Colonic mucosa (tissue), 4 donors: ENCODE measurements around the gene ABCG1. TPM values are rescaled to one million over a fixed set of nuclear protein-coding genes. Genes with fewer than 3 reads are reported as not detected.

ENCODE experiments used
- DNase-seq: peaks from one replicate; pipeline ENCODE4 v3.0.0-alpha.2; 2020
- H3K27ac ChIP-seq: fragments of 200-600 bp; one replicate; pipeline ENCODE4 v1.8.0; 2021
- H3K27me3 ChIP-seq: fragments of 200-600 bp; one replicate; pipeline ENCODE4 v1.8.0; 2021
- H3K36me3 ChIP-seq: fragments of 200-600 bp; one replicate; pipeline ENCODE4 v1.8.0; 2021
- H3K4me1 ChIP-seq: fragments of 200-600 bp; one replicate; pipeline ENCODE4 v1.8.0; 2021; ENCODE audit warnings: mild to moderate bottlenecking
- H3K4me3 ChIP-seq: fragments of 200-600 bp; one replicate; pipeline ENCODE4 v1.8.0; 2021
- H3K9ac ChIP-seq, 2 donors: one replicate each; pipeline ENCODE4 v1.7.0; 2013; ENCODE audit warnings: control low read depth in 2 of 2, low read depth in 2 of 2, low read length in 2 of 2
- H3K9me3 ChIP-seq: fragments of 200-600 bp; one replicate; pipeline ENCODE4 v1.8.0; 2021
- CTCF ChIP-seq: fragments of 200-600 bp; IDR thresholded peaks from one replicate; pipeline ENCODE4 v1.8.0; 2022; ENCODE audit warnings: antibody characterized with exemption, mild to moderate bottlenecking
- intact Hi-C: fragments of 100-400 bp; cut with DNase I; formaldehyde crosslinking; loops from one replicate; pipeline ENCODE4 v1.14.1; 2022
- total RNA-seq, 2 donors: library from RNA; stranded (reverse); fragmentation: NEBNext Ultra II Directional in 1 of 2; extraction: Animal tissue kit (Norgen Biotek cat#: 25700) in 1 of 2; gene quantifications; one replicate each; pipeline ENCODE4 v1.2.1, GENCODE V29; 2021
- donor health status: healthy.
- donor health status: DM: no; HTN: no; CAD: no.
- donor health status: DM: no; HTN: no; CAD: no.

The ABCG1 gene
- total RNA-seq, 2 donors from 2014 or later: 13.8 to 60.0 TPM

GRCh38 chr21:42282715-42283114, 63.8 kb downstream of the ABCG1 start:
- no peak for DNase-seq

GRCh38 chr21:42285569-42286245, 66.8 kb downstream of the ABCG1 start:
- H3K27ac ChIP-seq: no peak overlapping the region
- H3K27me3 ChIP-seq: no peaks in the 10 kb centered on the region
- no peak overlapping the region for H3K4me3 ChIP-seq
- no peaks in the 10 kb centered on the region for H3K4me1 ChIP-seq
- intact Hi-C loops: no loop called here
- no peak for DNase-seq
- H3K9me3 ChIP-seq: no peaks in the 10 kb centered on the region
- no peak overlapping the region for H3K9ac ChIP-seq
- no peak for TF ChIP-seq CTCF
- no peaks in the 10 kb centered on the region for H3K36me3 ChIP-seq

More at GRCh38 chr21:42282715-42283114, 63.8 kb downstream of the ABCG1 start:
- no peaks in the 10 kb centered on the region for H3K9me3 ChIP-seq
- H3K27ac ChIP-seq: no peak overlapping the region
- no peaks in the 10 kb centered on the region for H3K36me3 ChIP-seq
- intact Hi-C loops: no loop called here
- H3K4me3 ChIP-seq: no peak overlapping the region
- no peaks in the 10 kb centered on the region for H3K27me3 ChIP-seq
- no peaks in the 10 kb centered on the region for H3K4me1 ChIP-seq
- H3K9ac ChIP-seq: no peak overlapping the region
- TF ChIP-seq CTCF: no peak

- Histone ChIP-seq H3K9ac (no peak overlapping the region), H3K4me3 (no peak overlapping the region), H3K4me1 (no peaks in the 10 kb centered on the region), H3K27me3 (no peaks in the 10 kb centered on the region), H3K9me3 (no peaks in the 10 kb centered on the region), H3K36me3 (no peaks in the 10 kb centered on the region), H3K27ac (no peak overlapping the region)
- TF ChIP-seq CTCF: no peak
- intact Hi-C loops: no loop called here
- no peak for DNase-seq
Observed at GRCh38 chr21:42286416-42286815, 67.5 kb downstream of the ABCG1 start.

GRCh38 chr21:42287193-42288083, 68.5 kb downstream of the ABCG1 start:
- no peaks in the 10 kb centered on the region for H3K36me3 ChIP-seq
- DNase-seq: no peak

GRCh38 chr21:42288962-42289361, 70.0 kb downstream of the ABCG1 start:
- H3K27ac ChIP-seq: no peak overlapping the region
- H3K9ac ChIP-seq: no peak overlapping the region
- no peaks in the 10 kb centered on the region for H3K36me3 ChIP-seq
- no peak for DNase-seq
- H3K4me1 ChIP-seq: no peaks in the 10 kb centered on the region
- no peaks in the 10 kb centered on the region for H3K9me3 ChIP-seq
- no peak for TF ChIP-seq CTCF
- H3K27me3 ChIP-seq: no peaks in the 10 kb centered on the region
- no peak overlapping the region for H3K4me3 ChIP-seq
- intact Hi-C loops: no loop called here

More at GRCh38 chr21:42287193-42288083, 68.5 kb downstream of the ABCG1 start:
- H3K4me3 ChIP-seq: no peak overlapping the region
- H3K27me3 ChIP-seq: no peaks in the 10 kb centered on the region
- H3K9ac ChIP-seq: no peak overlapping the region
- H3K27ac ChIP-seq: no peak overlapping the region
- no peaks in the 10 kb centered on the region for H3K9me3 ChIP-seq
- intact Hi-C loops: no loop called here
- no peak for TF ChIP-seq CTCF
- H3K4me1 ChIP-seq: no peaks in the 10 kb centered on the region
